H54 (cell line): ENCODE results near the gene DUSP11.
"Not testable (repeated sequence)": the region's sequence is repeated elsewhere in the genome, so short reads cannot be mapped to it uniquely, and the experiment has no call there.

Source experiments
- DNase-seq: peaks from one replicate; pipeline ENCODE4 v3.0.0; 2011; ENCODE audit warnings: low spot score, mixed read lengths; ENCODE audit not compliant: insufficient read length
- FAIRE-seq: peaks from 3 replicates; lab custom pipeline; 2011; peaks lifted over from hg19 to GRCh38; lab: Jason Lieb, UNC
- POLR2A ChIP-seq: IDR thresholded peaks from 2 replicates; pipeline ENCODE4 v1.6.1; 2011; ENCODE audit warnings: low read depth, mild to moderate bottlenecking, low read length

DUSP11 gene

GRCh38 chr2:73812635-73813034 is 32.7 kb upstream of the DUSP11 start:
- no peak for TF ChIP-seq POLR2A
- no peak for DNase-seq
- FAIRE-seq = no peak

- FAIRE-seq (no peak), DNase-seq (no peak)
- no peak for TF ChIP-seq POLR2A
Observed at GRCh38 chr2:73811878-73812277, 32.0 kb upstream of the DUSP11 start.

- not testable (repeated sequence) for FAIRE-seq, DNase-seq
Observed at GRCh38 chr2:73783883-73784282, 4.0 kb upstream of the DUSP11 start, which contains the start of gene C2orf78. TSS of gene C2orf78 (plus strand) at chr2:73784183. CDS start at chr2:73784310, 127 bp downstream.

- not testable (repeated sequence) for FAIRE-seq, DNase-seq
Observed at GRCh38 chr2:73783402-73783801, 3.5 kb upstream of the DUSP11 start.

GRCh38 chr2:73780237-73780582 is 307 bp upstream of the DUSP11 start:
- DNase-seq = no peak
- TF ChIP-seq POLR2A = no peak
- no peak for FAIRE-seq

- not testable (repeated sequence) for FAIRE-seq, DNase-seq
Observed at GRCh38 chr2:73778867-73779466, 936 bp downstream of the DUSP11 start.

GRCh38 chr2:73776869-73777519 is 2.9 kb downstream of the DUSP11 start:
- DNase-seq = no peak
- TF ChIP-seq POLR2A = no peak
- FAIRE-seq = no peak

GRCh38 chr2:73776381-73776780 is 3.5 kb downstream of the DUSP11 start:
- DNase-seq (no peak), FAIRE-seq (no peak)

GRCh38 chr2:73772819-73773218 is 7.1 kb downstream of the DUSP11 start:
- DNase-seq = no peak
- FAIRE-seq = no peak
- TF ChIP-seq POLR2A = no peak

More at GRCh38 chr2:73776381-73776780, 3.5 kb downstream of the DUSP11 start:
- no peak for TF ChIP-seq POLR2A

- DNase-seq = no peak
- TF ChIP-seq POLR2A = no peak
- no peak for FAIRE-seq
Observed at GRCh38 chr2:73770725-73771124, 9.2 kb downstream of the DUSP11 start.

GRCh38 chr2:73766994-73767393 is 12.9 kb downstream of the DUSP11 start:
- no peak for FAIRE-seq
- TF ChIP-seq POLR2A = no peak
- DNase-seq = no peak

GRCh38 chr2:73766349-73766748 is 13.6 kb downstream of the DUSP11 start:
- peak; percentile 36 for FAIRE-seq
- no peak for TF ChIP-seq POLR2A
- DNase-seq = no peak

- FAIRE-seq = no peak
- no peak for TF ChIP-seq POLR2A
Observed at GRCh38 chr2:73764945-73765344, 15.0 kb downstream of the DUSP11 start.

GRCh38 chr2:73762571-73762970 is 17.3 kb downstream of the DUSP11 start:
- TF ChIP-seq POLR2A = no peak
- DNase-seq (peak; percentile 41), FAIRE-seq (no peak)

More at GRCh38 chr2:73764945-73765344, 15.0 kb downstream of the DUSP11 start:
- no peak for DNase-seq

- TF ChIP-seq POLR2A = no peak
- FAIRE-seq (no peak), DNase-seq (no peak)
Observed at GRCh38 chr2:73759904-73760303, 20.0 kb downstream of the DUSP11 start.
